Central memory CD4-positive, alpha-beta T cell (primary cell): ENCODE results near the gene SLC6A5.
A peak's percentile ranks its signal among the peaks of the same experiment; 100 is the strongest.

Source experiments
- DNase-seq: peaks from one replicate; pipeline ENCODE4 v3.0.0; 2022

The SLC6A5 gene

GRCh38 chr11:20597154-20597679 is 2.2 kb upstream of the SLC6A5 start:
- no peak for DNase-seq

- no peak for DNase-seq
Measured at GRCh38 chr11:20597680-20598484, 1.5 kb upstream of the SLC6A5 start.

GRCh38 chr11:20598492-20598891 is 916 bp upstream of the SLC6A5 start:
- DNase-seq, result no peak

GRCh38 chr11:20600020-20600346 is 575 bp downstream of the SLC6A5 start:
- no peak for DNase-seq

GRCh38 chr11:20600551-20600950 is 1.1 kb downstream of the SLC6A5 start:
- DNase-seq, result no peak

- DNase-seq, result no peak
Measured at GRCh38 chr11:20601221-20601914, 2.0 kb downstream of the SLC6A5 start.

- no peak for DNase-seq
Measured at GRCh38 chr11:20604295-20604803, 4.9 kb downstream of the SLC6A5 start.

- DNase-seq, result no peak
Measured at GRCh38 chr11:20604864-20605601, 5.6 kb downstream of the SLC6A5 start.

GRCh38 chr11:20605602-20606091 is 6.2 kb downstream of the SLC6A5 start:
- DNase-seq, result no peak

- DNase-seq, result no peak
Measured at GRCh38 chr11:20608934-20609333, 9.5 kb downstream of the SLC6A5 start.

GRCh38 chr11:20609727-20610707 is 10.6 kb downstream of the SLC6A5 start:
- peak; percentile 8 for DNase-seq

- no peak for DNase-seq
Measured at GRCh38 chr11:20610825-20611224, 11.4 kb downstream of the SLC6A5 start.

- DNase-seq, result no peak
Measured at GRCh38 chr11:20611445-20611844, 12.0 kb downstream of the SLC6A5 start.

- no peak for DNase-seq
Measured at GRCh38 chr11:20611892-20612291, 12.5 kb downstream of the SLC6A5 start.

- DNase-seq, result no peak
Measured at GRCh38 chr11:20612416-20612815, 13.0 kb downstream of the SLC6A5 start.

GRCh38 chr11:20616920-20617319 is 17.5 kb downstream of the SLC6A5 start:
- DNase-seq, result no peak

GRCh38 chr11:20617346-20618005 is 18.1 kb downstream of the SLC6A5 start:
- no peak for DNase-seq

- DNase-seq, result no peak
Measured at GRCh38 chr11:20618083-20618482, 18.7 kb downstream of the SLC6A5 start.

GRCh38 chr11:20620988-20621387 is 21.6 kb downstream of the SLC6A5 start:
- DNase-seq, result no peak

- DNase-seq, result no peak
Measured at GRCh38 chr11:20621679-20622078, 22.3 kb downstream of the SLC6A5 start.

GRCh38 chr11:20623252-20623651 is 23.8 kb downstream of the SLC6A5 start:
- DNase-seq, result no peak
